Astrocyte of the cerebellum (primary cell): Measurements from ENCODE around the gene SGCE.

Source experiments
- DNase-seq: peaks from one replicate; pipeline ENCODE4 v3.0.0-alpha.2; 2011; ENCODE audit warnings: low read depth
- H3K4me3 ChIP-seq: 2 replicates; pipeline ENCODE4 v1.5.1; 2011; ENCODE audit warnings: mild to moderate bottlenecking, low read depth, low read length, moderate library complexity
- CTCF ChIP-seq: IDR thresholded peaks from 2 replicates; pipeline ENCODE4 v1.5.1; 2012; ENCODE audit warnings: low read length, low read depth, moderate library complexity, mild to moderate bottlenecking; ENCODE audit errors: missing control alignments
- in situ Hi-C: cut with HindIII; loops from 2 replicates; pipeline ENCODE4 v1.10.0; 2017; ENCODE audit warnings: low sequenced_read_pairs

Gene SGCE

DNA sequence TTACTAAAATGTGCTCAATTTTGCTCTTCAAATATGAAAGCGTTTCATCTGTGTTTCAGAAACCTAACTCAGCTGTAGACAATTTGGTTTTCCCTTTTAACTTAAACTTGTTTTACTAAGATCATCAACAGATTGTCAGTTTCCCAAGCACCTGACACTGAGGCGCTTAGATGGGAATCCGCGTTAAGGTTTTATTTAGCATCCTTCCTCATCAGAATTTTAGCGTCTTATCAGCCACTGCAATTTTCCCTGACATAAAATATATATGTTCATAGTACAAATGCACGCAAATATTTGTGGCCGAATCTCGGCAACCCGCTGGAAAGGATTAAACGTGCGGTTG, 1.2 kb downstream of the SGCE start:
- in situ Hi-C loops: no loop called here
- H3K4me3 ChIP-seq: peak overlapping the region; percentile 61
- no peak for TF ChIP-seq CTCF
- DNase-seq: no peak

- in situ Hi-C loops: no loop called here
- no peak overlapping the region for H3K4me3 ChIP-seq
- no peak for TF ChIP-seq CTCF
- DNase-seq: no peak
Observed at GRCh38 chr7:94650147-94651051, 5.5 kb downstream of the SGCE start.

GRCh38 chr7:94649450-94649849, 6.5 kb downstream of the SGCE start:
- H3K4me3 ChIP-seq: peak overlapping the region; percentile 9
- in situ Hi-C loops: no loop called here
- DNase-seq: no peak
- no peak for TF ChIP-seq CTCF

DNA sequence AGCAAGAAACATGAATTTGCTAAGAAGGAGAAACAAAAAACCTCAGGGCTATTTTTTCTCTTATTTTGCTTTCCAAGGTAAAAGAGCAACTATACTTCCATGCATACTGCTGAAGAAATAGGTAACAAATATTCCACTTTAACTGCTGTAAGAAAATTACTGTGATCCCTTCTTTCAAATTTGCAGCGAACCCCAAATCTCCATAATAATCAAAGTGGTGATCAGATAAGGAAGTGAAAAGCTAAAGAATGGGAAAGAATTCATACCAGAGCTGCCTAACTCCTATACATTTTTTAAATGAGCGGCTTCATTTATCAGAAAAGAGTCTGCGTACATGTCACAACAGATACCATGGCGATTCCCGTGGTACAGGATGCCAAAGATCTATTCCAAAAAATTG, 7.2 kb downstream of the SGCE start:
- DNase-seq: no peak
- TF ChIP-seq CTCF: no peak
- in situ Hi-C loops: no loop called here
- H3K4me3 ChIP-seq: no peak overlapping the region

- no peak for DNase-seq
- in situ Hi-C loops: no loop called here
- no peak for TF ChIP-seq CTCF
- no peak overlapping the region for H3K4me3 ChIP-seq
Observed at GRCh38 chr7:94647295-94647694, 8.6 kb downstream of the SGCE start.

- H3K4me3 ChIP-seq: no peak overlapping the region
- in situ Hi-C loops: no loop called here
- no peak for TF ChIP-seq CTCF
- DNase-seq: no peak
Observed at GRCh38 chr7:94643771-94644545, 12.0 kb downstream of the SGCE start.
